ENCODE results near the gene GINS2.

GINS2 gene

GRCh38 chr16:85636234-85636812, 52.4 kb downstream of the GINS2 start:
- in situ Hi-C loops (cut with MboI; ENCODE audit: low pct_unique_long_range_greater_than_20kb, low sequenced_read_pairs): no loop called here
- DNase-seq: no peak

DNA sequence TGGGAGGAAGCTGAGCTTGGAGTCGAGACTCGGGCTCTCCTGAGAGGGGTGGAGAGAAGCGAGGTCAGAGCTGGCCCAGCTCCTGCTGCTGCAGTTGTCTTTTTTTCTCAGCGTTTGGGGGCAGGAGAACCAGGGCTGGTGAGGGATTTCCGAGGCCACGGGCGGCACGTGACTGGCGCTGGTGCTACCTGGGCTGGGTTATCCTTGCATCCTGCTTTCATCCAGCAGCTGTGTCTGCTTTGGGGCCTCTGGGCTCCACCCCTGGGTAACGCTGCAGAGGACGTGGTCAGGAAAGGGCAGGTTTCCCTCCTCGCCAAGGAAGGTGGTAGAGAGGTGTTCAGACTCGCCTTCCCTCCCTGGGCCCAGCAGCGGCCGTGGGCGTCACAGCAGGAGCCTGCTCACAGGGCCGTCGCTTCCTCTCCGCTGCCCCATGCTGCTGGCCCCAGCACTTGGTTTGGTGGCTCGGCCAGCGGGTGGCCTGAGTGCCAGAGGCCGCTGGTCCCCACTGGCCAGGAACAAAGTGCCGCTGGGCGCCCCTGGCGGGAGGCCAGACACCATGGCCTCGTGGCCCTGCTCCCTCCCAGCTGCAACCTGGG, 53.1 kb downstream of the GINS2 start:
- DNase-seq: no peak
- in situ Hi-C loops (cut with MboI; ENCODE audit: low pct_unique_long_range_greater_than_20kb, low sequenced_read_pairs): no loop called here

DNA sequence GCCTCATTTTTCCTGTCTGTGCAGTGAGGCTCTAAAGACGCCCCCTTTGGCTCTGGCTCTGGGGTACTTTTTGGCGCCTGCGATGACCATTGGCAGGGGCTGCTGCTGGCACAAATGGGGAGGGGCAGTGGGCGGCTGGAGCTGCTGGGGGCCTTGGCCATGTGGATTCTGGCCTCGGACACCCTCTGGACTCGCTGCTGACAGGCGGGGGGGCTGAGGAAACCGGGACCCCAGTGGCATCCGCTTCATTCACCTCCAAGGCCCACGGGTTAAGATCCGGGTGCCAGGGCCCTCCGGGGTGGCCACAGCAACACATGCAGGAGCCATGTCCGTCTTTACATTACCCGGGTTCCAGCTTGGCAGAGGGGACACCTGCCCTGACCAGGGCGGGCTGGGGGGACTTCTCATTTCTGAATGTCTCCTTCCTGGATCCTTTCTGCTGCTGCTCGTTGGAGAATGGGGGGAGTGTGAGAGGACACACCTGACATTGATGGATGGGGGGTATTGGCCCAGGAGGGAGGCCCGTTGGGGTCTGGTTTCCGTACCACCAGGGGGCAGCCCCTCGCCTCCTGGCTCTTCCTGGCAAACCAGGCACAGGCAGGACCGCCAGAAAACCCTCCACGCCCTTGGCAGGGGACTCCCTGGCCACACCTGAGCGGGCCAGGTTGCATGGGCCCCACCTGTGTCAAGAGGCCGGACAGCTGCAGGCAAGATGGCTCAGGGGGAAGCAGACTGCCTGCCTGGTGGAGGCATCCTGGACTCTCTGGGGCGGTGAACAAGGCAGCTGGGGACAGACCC, 53.8 kb downstream of the GINS2 start:
- in situ Hi-C loops (cut with MboI; ENCODE audit: low pct_unique_long_range_greater_than_20kb, low sequenced_read_pairs): no loop called here
- no peak for DNase-seq

- in situ Hi-C loops (cut with MboI; ENCODE audit: low pct_unique_long_range_greater_than_20kb, low sequenced_read_pairs): no loop called here
Observed at GRCh38 chr16:85633888-85634287, 54.9 kb downstream of the GINS2 start.

DNA sequence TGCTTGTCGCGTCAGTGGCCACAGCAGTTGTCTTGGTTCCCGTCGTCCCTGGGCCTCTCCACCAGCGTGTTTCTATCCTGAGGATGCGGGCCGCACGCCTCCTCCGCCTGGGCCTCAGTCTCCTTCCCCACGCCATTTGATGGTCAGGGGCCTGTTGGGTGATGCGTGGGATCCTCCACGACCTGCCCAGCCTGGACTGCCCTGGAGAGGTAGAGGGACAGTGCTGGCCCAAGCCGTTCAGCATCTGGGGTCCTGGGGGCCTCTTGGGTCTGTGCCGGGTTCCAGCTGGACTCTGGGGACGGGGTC, 55.4 kb downstream of the GINS2 start:
- in situ Hi-C loops (cut with MboI; ENCODE audit: low pct_unique_long_range_greater_than_20kb, low sequenced_read_pairs): no loop called here

More at GRCh38 chr16:85633888-85634287, 54.9 kb downstream of the GINS2 start:
- DNase-seq: no peak

DNA sequence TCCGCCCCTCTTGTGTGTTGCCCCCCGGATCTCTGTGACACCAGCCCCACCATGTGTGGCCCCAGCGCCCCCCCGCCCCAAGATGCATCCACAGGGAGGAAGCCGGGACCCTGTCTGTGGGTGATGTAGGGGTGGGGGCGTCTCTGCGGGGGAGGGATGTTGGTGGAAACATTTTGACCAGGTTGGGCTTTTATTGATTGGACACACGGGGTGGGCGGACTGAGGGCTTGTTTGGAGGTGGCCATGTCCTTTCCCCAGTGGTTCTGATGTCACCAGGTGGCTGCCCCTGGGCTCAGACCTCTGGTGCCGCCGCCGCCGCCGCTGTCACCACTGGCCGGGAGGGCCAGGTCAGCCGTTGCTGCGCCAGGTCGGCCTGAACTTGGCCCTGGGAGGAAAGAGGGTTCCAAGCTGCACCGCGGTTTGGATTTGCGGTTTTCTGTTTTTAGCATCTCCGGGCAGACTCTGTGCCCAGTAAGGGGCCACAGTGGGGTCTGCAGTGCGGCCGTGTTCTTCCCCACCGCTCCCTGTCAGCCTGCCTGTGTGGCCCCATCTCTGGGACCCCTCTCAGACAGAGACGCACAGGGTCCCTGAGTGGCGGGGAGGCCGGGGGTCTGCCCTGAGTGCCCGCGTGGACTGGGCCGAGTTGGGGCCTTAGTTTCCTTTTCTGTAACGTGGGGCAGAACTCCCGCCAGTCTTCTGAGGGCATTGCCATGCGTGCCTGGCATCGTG, 55.9 kb downstream of the GINS2 start:
- in situ Hi-C loops (cut with MboI; ENCODE audit: low pct_unique_long_range_greater_than_20kb, low sequenced_read_pairs): no loop called here
- no peak for DNase-seq

More for the DNA sequence above, 55.4 kb downstream of the GINS2 start:
- DNase-seq: no peak

DNA sequence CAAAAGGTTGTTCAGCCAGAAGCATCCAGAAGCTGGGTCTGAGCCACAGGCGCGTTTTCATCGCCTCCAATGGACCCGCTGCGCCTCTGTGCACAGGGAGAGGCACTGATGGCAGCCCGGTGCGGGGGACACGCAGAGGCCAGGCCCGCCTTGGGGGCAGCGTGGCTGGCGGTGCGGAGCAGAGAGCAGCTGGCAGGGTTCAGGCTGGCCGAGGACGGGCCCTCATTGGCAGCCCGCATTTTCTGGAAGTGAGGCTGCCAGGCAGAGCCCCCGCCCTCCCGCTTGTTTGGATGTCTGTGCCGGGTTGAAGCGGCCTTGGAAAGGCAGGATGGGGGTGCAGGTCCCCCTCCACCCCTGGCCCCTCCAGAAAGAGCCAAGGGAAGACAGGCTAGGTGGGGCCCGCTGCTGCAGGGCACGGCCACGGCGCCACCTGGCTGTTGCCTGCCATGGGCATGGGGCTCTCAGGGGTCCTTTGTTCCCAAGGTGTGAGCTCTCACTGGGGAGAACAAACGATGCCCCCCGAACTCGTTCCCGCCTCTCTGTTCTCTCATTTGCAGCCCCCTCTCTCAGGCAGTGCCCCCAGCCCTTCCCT, 56.9 kb downstream of the GINS2 start:
- no peak for DNase-seq
- in situ Hi-C loops (cut with MboI; ENCODE audit: low pct_unique_long_range_greater_than_20kb, low sequenced_read_pairs): no loop called here

- DNase-seq: no peak
- in situ Hi-C loops (cut with MboI; ENCODE audit: low pct_unique_long_range_greater_than_20kb, low sequenced_read_pairs): no loop called here
Observed at GRCh38 chr16:85631230-85631629, 57.5 kb downstream of the GINS2 start.

GRCh38 chr16:85629853-85630252, 58.9 kb downstream of the GINS2 start:
- no peak for DNase-seq
- in situ Hi-C loops (cut with MboI; ENCODE audit: low pct_unique_long_range_greater_than_20kb, low sequenced_read_pairs): no loop called here

- no peak for DNase-seq
- in situ Hi-C loops (cut with MboI; ENCODE audit: low pct_unique_long_range_greater_than_20kb, low sequenced_read_pairs): no loop called here
Observed at GRCh38 chr16:85629326-85629725, 59.4 kb downstream of the GINS2 start.

DNA sequence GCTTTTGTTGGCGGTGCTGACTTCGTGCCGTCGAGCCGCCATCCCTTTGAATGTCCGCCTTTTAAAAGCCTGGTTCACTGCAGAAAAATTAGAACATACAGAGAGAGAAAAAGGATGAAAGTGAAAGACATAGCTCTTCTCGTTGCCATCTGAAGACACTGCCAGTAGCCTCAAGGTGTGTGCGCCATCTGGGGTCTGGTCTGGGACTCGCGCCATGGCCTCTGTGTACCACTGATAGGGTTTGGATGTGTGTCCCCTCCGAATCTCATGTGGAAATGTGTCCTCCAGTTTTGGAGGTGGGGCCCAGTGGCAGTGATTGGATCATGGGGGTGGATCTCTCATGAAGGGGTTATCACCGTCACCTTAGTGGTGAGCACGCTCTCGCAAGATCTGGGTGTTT, 60.1 kb downstream of the GINS2 start:
- in situ Hi-C loops (cut with MboI; ENCODE audit: low pct_unique_long_range_greater_than_20kb, low sequenced_read_pairs): no loop called here
- no peak for DNase-seq

GRCh38 chr16:85628265-85628556, 60.5 kb downstream of the GINS2 start:
- in situ Hi-C loops (cut with MboI; ENCODE audit: low pct_unique_long_range_greater_than_20kb, low sequenced_read_pairs): no loop called here
- DNase-seq: no peak

DNA sequence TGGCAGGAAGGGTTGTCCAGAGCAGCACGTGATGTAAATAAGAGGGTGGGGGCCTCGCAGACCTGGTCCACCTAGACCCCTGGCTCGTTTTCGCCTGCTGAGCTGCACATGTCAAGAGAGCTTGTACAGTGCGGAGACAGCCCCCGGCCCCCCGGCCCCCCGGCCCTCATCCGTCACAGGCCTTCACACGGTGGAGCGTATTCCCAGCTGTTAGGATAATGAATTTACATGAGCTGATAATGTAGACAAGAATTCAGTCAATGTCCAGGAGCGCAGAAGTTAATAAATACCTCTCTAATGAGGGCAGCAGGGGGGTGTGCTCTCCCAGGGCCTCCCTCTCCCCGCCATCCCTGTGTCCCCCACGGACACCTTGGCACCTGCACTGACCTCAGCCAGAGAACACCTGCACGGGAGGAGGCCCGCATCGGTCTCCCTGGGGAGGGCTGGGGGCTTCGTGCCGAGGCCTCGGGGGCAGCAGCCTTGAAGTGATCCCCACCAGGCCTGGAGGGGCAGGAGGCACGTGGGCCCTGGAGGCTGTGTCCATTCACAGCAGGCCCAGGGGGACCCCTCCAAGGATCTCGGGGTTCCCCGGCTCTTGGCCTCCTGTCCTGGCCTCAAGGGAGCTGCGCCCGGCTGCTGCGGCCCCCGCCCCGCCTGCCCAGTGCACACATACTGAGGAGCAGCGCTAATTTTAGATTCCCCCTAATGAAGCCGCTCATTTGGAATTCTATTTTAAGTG, 61.1 kb downstream of the GINS2 start:
- no peak for DNase-seq
- in situ Hi-C loops (cut with MboI; ENCODE audit: low pct_unique_long_range_greater_than_20kb, low sequenced_read_pairs): no loop called here

DNA sequence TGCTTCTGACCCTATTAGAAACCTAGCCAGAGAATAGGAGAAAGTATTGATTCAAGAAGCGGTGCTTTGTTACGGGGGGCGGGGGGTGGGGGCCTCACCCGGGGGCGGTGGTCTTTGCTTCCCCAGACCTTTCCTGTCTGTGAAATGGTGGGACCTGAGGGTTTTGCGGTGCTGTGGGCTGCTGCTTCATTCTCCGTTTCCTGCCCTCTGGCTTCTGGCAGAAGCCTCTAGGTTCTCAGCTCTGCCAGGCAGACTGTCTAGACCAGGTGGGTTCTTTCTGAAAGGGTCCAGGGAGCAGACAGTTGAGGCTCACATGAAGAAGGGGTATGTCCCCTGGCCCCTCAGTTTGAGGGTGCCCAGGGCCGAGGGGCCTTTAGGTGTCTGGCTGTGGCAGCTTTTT, 61.7 kb downstream of the GINS2 start:
- no peak for DNase-seq
- in situ Hi-C loops (cut with MboI; ENCODE audit: low pct_unique_long_range_greater_than_20kb, low sequenced_read_pairs): no loop called here
